KOPT-K1 (cell line): ENCODE measurements around the gene PTPN11.

ENCODE experiments used
- H3K27ac ChIP-seq: fragments of 200-600 bp; sonication (generic); 2 replicates; pipeline ENCODE4 v1.5.1; 2016; ENCODE audit warnings: antibody characterized with exemption, mild to moderate bottlenecking, low read depth, low read length; ENCODE audit not compliant: poor library complexity, severe bottlenecking
- H3K36me3 ChIP-seq: fragments of 200-600 bp; sonication (generic); 2 replicates; pipeline ENCODE4 v1.5.1; 2017; ENCODE audit warnings: antibody characterized with exemption, mild to moderate bottlenecking, low read length, moderate library complexity; ENCODE audit not compliant: insufficient read depth
- H3K9me3 ChIP-seq: fragments of 200-600 bp; sonication (generic); 2 replicates; pipeline ENCODE4 v1.5.1; 2017; ENCODE audit warnings: antibody characterized with exemption, low read length, mild to moderate bottlenecking; ENCODE audit not compliant: insufficient read depth, poor library complexity, severe bottlenecking

PTPN11 gene

GRCh38 chr12:112527501-112527900 is 108.8 kb downstream of the PTPN11 start:
- H3K27ac ChIP-seq: no peak overlapping the region
- no peaks in the 10 kb centered on the region for H3K9me3 ChIP-seq
- H3K36me3 ChIP-seq: no peaks in the 10 kb centered on the region

GRCh38 chr12:112528521-112528920 is 109.8 kb downstream of the PTPN11 start:
- H3K27ac ChIP-seq: no peak overlapping the region
- H3K36me3 ChIP-seq: no peaks in the 10 kb centered on the region
- no peaks in the 10 kb centered on the region for H3K9me3 ChIP-seq

- no peaks in the 10 kb centered on the region for H3K36me3 ChIP-seq
- no peaks in the 10 kb centered on the region for H3K9me3 ChIP-seq
- H3K27ac ChIP-seq: no peak overlapping the region
These were observed 112.2 kb downstream of the PTPN11 start for GRCh38 chr12:112530941-112531340.

- H3K36me3 ChIP-seq: no peaks in the 10 kb centered on the region
- H3K9me3 ChIP-seq: no peaks in the 10 kb centered on the region
- no peak overlapping the region for H3K27ac ChIP-seq
These were observed 113.4 kb downstream of the PTPN11 start for GRCh38 chr12:112532106-112532505.

- Histone ChIP-seq H3K27ac (no peak overlapping the region), H3K9me3 (no peaks in the 10 kb centered on the region), H3K36me3 (no peaks in the 10 kb centered on the region)
These were observed 114.8 kb downstream of the PTPN11 start for GRCh38 chr12:112533528-112533927.

- H3K36me3 ChIP-seq: no peaks in the 10 kb centered on the region
- no peak overlapping the region for H3K27ac ChIP-seq
- H3K9me3 ChIP-seq: no peaks in the 10 kb centered on the region
These were observed 116.3 kb downstream of the PTPN11 start for GRCh38 chr12:112535017-112535416.

GRCh38 chr12:112535637-112536366 is 117.1 kb downstream of the PTPN11 start:
- Histone ChIP-seq H3K27ac (no peak overlapping the region), H3K36me3 (no peaks in the 10 kb centered on the region)

GRCh38 chr12:112536367-112536730 is 117.6 kb downstream of the PTPN11 start:
- no peak overlapping the region for H3K27ac ChIP-seq
- H3K36me3 ChIP-seq: no peaks in the 10 kb centered on the region
- H3K9me3 ChIP-seq: no peaks in the 10 kb centered on the region

More at GRCh38 chr12:112535637-112536366, 117.1 kb downstream of the PTPN11 start:
- H3K9me3 ChIP-seq: no peaks in the 10 kb centered on the region

- Histone ChIP-seq H3K9me3 (no peaks in the 10 kb centered on the region), H3K36me3 (no peaks in the 10 kb centered on the region), H3K27ac (no peak overlapping the region)
These were observed 119.1 kb downstream of the PTPN11 start for GRCh38 chr12:112537710-112538396.

GRCh38 chr12:112538740-112539139 is 120.0 kb downstream of the PTPN11 start:
- H3K9me3 ChIP-seq: no peaks in the 10 kb centered on the region
- H3K36me3 ChIP-seq: no peaks in the 10 kb centered on the region
- H3K27ac ChIP-seq: no peak overlapping the region

GRCh38 chr12:112539221-112539620 is 120.5 kb downstream of the PTPN11 start:
- Histone ChIP-seq H3K36me3 (no peaks in the 10 kb centered on the region), H3K9me3 (no peaks in the 10 kb centered on the region), H3K27ac (no peak overlapping the region)

- Histone ChIP-seq H3K36me3 (no peaks in the 10 kb centered on the region), H3K9me3 (no peaks in the 10 kb centered on the region), H3K27ac (no peak overlapping the region)
These were observed 121.3 kb downstream of the PTPN11 start for GRCh38 chr12:112540021-112540420.

- H3K36me3 ChIP-seq: no peaks in the 10 kb centered on the region
- H3K9me3 ChIP-seq: no peaks in the 10 kb centered on the region
- H3K27ac ChIP-seq: no peak overlapping the region
These were observed 125.0 kb downstream of the PTPN11 start for GRCh38 chr12:112543751-112544150.

GRCh38 chr12:112546339-112546738 is 127.6 kb downstream of the PTPN11 start:
- H3K36me3 ChIP-seq: no peaks in the 10 kb centered on the region
- H3K27ac ChIP-seq: no peak overlapping the region
- no peaks in the 10 kb centered on the region for H3K9me3 ChIP-seq

GRCh38 chr12:112546996-112547395 is 128.2 kb downstream of the PTPN11 start:
- Histone ChIP-seq H3K27ac (no peak overlapping the region), H3K9me3 (no peaks in the 10 kb centered on the region), H3K36me3 (no peaks in the 10 kb centered on the region)

- H3K9me3 ChIP-seq: no peaks in the 10 kb centered on the region
- H3K36me3 ChIP-seq: no peaks in the 10 kb centered on the region
These were observed 130.3 kb downstream of the PTPN11 start for GRCh38 chr12:112549031-112549430.

More at GRCh38 chr12:112549031-112549430, 130.3 kb downstream of the PTPN11 start:
- H3K27ac ChIP-seq: no peak overlapping the region
